ENCODE data around the gene TMEM179. TPM values are rescaled to one million over a fixed set of nuclear protein-coding genes. Genes with fewer than 3 reads are reported as not detected.
"Not testable (repeated sequence)": the region's sequence is repeated elsewhere in the genome, so short reads cannot be mapped to it uniquely, and the experiment has no call there.

The TMEM179 gene
- total RNA-seq (2022) (not detected in 2 replicates), Bru-seq, nascent RNA (not detected), BruChase-seq, experiment 1, labeled RNA remaining after a 2-hour chase (not detected), BruChase-seq, experiment 2, labeled RNA remaining after a 6-hour chase (not detected)
- long read RNA-seq: 0 reads

GRCh38 chr14:104604458-104605449 lies at the start of gene TMEM179:
Gene TMEM179, minus strand, starts transcription at chr14:104604772. Its CDS starts 31 bp downstream, at chr14:104604741.
- H3K4me1 Mint-ChIP-seq (ENCODE audit: low read depth, unreplicated experiment): no peaks in the 10 kb centered on the region
- H3K4me3 ChIP-seq (ENCODE audit: low read depth, low read length): no peak within 1 kb of the TSS
- H3K4me3 Mint-ChIP-seq (ENCODE audit: unreplicated experiment): no peak within 1 kb of the TSS
- intact Hi-C loops (cut with micrococcal nuclease; ENCODE audit: unreplicated experiment): no loop called here
- H3K9me3 Mint-ChIP-seq (ENCODE audit: unreplicated experiment): no peaks in the 10 kb centered on the region
- ChIA-PET POLR2A (no interaction called here), CTCF (no interaction called here)
- no peak within 1 kb of the TSS for H3K27ac Mint-ChIP-seq (ENCODE audit: unreplicated experiment)
- H3K27me3 ChIP-seq (replicated peaks; ENCODE audit: control insufficient read depth, insufficient read depth, low read length): no peaks in the 10 kb centered on the region; the same call in 1 of the 2 replicates
- no peaks in the 10 kb centered on the region for H3K36me3 Mint-ChIP-seq (ENCODE audit: insufficient read depth, unreplicated experiment)
- no TSS peak for BruUV-seq (replicated peaks)
- no peak for DNase-seq
- TF ChIP-seq, protein P1, sequence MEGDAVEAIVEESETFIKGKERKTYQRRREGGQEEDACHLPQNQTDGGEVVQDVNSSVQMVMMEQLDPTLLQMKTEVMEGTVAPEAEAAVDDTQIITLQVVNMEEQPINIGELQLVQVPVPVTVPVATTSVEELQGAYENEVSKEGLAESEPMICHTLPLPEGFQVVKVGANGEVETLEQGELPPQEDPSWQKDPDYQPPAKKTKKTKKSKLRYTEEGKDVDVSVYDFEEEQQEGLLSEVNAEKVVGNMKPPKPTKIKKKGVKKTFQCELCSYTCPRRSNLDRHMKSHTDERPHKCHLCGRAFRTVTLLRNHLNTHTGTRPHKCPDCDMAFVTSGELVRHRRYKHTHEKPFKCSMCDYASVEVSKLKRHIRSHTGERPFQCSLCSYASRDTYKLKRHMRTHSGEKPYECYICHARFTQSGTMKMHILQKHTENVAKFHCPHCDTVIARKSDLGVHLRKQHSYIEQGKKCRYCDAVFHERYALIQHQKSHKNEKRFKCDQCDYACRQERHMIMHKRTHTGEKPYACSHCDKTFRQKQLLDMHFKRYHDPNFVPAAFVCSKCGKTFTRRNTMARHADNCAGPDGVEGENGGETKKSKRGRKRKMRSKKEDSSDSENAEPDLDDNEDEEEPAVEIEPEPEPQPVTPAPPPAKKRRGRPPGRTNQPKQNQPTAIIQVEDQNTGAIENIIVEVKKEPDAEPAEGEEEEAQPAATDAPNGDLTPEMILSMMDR (IDR thresholded peaks at IDR 0.05; ENCODE audit: insufficient read depth in 1 of 2, low read depth in 1 of 2, low read length in 1 of 2, severe bottlenecking in 1 of 2, unreplicated experiment in 1 of 2): no peak
- no peaks in the 10 kb centered on the region for H3K36me3 ChIP-seq (ENCODE audit: control insufficient read depth, insufficient read depth, low read length)
- peaks cover 37% of the 10 kb centered on the region for H3K27me3 Mint-ChIP-seq (ENCODE audit: insufficient read depth, unreplicated experiment)
- no peaks in the 10 kb centered on the region for H3K4me1 ChIP-seq
- H3K9me3 ChIP-seq: no peaks in the 10 kb centered on the region

DNA sequence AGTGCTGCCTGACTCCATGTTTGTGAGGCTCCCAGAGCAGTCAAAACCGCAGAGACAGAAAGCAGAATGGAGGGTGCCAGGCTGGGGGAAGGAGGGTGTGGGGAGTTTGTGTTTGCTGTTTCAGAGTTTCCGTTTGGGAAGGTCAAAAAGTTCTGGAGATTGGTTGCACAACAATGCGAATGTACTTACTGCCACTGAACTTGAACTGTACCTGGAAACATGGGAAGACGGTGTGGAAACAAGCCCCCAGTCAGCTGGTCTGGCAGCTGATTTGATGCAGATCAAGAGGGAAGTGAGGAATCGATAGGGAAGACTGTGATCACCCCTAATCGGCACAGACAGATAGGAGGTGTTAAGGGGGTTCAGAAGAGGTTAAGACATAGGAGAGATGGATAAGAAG lies 49.5 kb upstream of the TMEM179 start:
- Histone ChIP-seq H3K4me1 (peaks cover 4% of the 10 kb centered on the region; the same call in 1 of the 2 replicates), H3K4me3 (ENCODE audit: low read depth, low read length) (no peak overlapping the region), H3K36me3 (ENCODE audit: control insufficient read depth, insufficient read depth, low read length) (no peaks in the 10 kb centered on the region), H3K27me3 (replicated peaks; ENCODE audit: control insufficient read depth, insufficient read depth, low read length) (no peaks in the 10 kb centered on the region), H3K9me3 (no peaks in the 10 kb centered on the region)
- no peak for DNase-seq
- Mint-ChIP-seq H3K27ac (ENCODE audit: unreplicated experiment) (no peak overlapping the region), H3K27me3 (ENCODE audit: insufficient read depth, unreplicated experiment) (no peaks in the 10 kb centered on the region), H3K4me1 (ENCODE audit: low read depth, unreplicated experiment) (no peaks in the 10 kb centered on the region), H3K4me3 (ENCODE audit: unreplicated experiment) (no peak overlapping the region), H3K36me3 (ENCODE audit: insufficient read depth, unreplicated experiment) (peaks cover 6% of the 10 kb centered on the region), H3K9me3 (ENCODE audit: unreplicated experiment) (peaks cover 19% of the 10 kb centered on the region)
- TF ChIP-seq, protein P1 (IDR thresholded peaks at IDR 0.05; ENCODE audit: insufficient read depth in 1 of 2, low read depth in 1 of 2, low read length in 1 of 2, severe bottlenecking in 1 of 2, unreplicated experiment in 1 of 2): no peak
- ChIA-PET CTCF (interaction anchor here (0.7 kb wide), 1 partner anchor 660 kb away, joined by 3 read pairs; the partner anchor contains the start of gene PACS2), POLR2A (no interaction called here)
- no TSS peak for BruUV-seq (replicated peaks)
- intact Hi-C loops (cut with micrococcal nuclease; ENCODE audit: unreplicated experiment): loop anchor here (5.0 kb wide), 1 partner anchor 33 kb away; the partner anchor contains the start of gene INF2

- H3K27ac Mint-ChIP-seq (ENCODE audit: unreplicated experiment); POLR2A ChIA-PET; H3K4me3 Mint-ChIP-seq (ENCODE audit: unreplicated experiment); H3K4me3 ChIP-seq (ENCODE audit: low read depth, low read length); H3K27me3 ChIP-seq (replicated peaks; ENCODE audit: control insufficient read depth, insufficient read depth, low read length); H3K36me3 Mint-ChIP-seq (ENCODE audit: insufficient read depth, unreplicated experiment); H3K9me3 ChIP-seq; H3K36me3 ChIP-seq (ENCODE audit: control insufficient read depth, insufficient read depth, low read length); BruUV-seq (replicated peaks); DNase-seq; H3K4me1 Mint-ChIP-seq (ENCODE audit: low read depth, unreplicated experiment); H3K27me3 Mint-ChIP-seq (ENCODE audit: insufficient read depth, unreplicated experiment); H3K4me1 ChIP-seq: not testable (repeated sequence)
- intact Hi-C loops (cut with micrococcal nuclease; ENCODE audit: unreplicated experiment): loop anchor here (5.0 kb wide), 1 partner anchor 34 kb away; the partner anchor contains the start of gene INF2
- peaks cover 19% of the 10 kb centered on the region for H3K9me3 Mint-ChIP-seq (ENCODE audit: unreplicated experiment)
- CTCF ChIA-PET: interaction anchor here (0.7 kb wide), 1 partner anchor 661 kb away, joined by 3 read pairs; the partner anchor contains the start of gene PACS2
Measured at GRCh38 chr14:104653130-104653920, 48.8 kb upstream of the TMEM179 start.

Data from Caco-2 (cell line).